ENCODE results near the gene ADAM10. TPM values are rescaled to one million over a fixed set of nuclear protein-coding genes. Genes with fewer than 3 reads are reported as not detected.

The ADAM10 gene
- total and polyA plus RNA-seq, 2 experiments from 2014 or later: 110 to 163 TPM

DNA sequence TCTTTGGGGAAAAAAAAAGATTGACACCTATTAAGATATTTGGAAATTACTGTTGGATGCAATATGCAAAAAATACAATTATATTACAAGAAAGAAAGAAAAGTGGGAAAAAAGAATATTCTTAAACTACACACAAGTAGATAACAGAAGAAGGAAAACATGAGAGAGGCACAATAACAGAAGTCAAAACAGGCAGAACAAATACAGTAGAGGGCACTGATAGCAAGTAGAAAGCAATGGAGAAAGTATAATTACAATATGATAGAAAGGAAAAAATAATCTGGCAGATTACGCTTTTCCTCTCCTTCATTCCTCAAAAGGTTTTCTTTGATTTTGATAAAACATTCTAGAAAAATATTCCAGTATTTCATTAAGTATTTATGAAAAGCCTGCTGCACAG lies 72.1 kb downstream of the ADAM10 start:
- Histone ChIP-seq H3K27me3 (no peaks in the 10 kb centered on the region), H3K27ac (no peak overlapping the region), H3K4me1 (ENCODE audit: low read depth) (peaks cover 3% of the 10 kb centered on the region), H3K36me3 (peaks cover 4% of the 10 kb centered on the region), H3K9me3 (ENCODE audit: low read depth) (no peaks in the 10 kb centered on the region), H3K4me3 (no peak overlapping the region)
- no peak for DNase-seq (ENCODE audit: low read depth in 1 of 2, low spot score in 1 of 2)
- TF ChIP-seq, protein P1, sequence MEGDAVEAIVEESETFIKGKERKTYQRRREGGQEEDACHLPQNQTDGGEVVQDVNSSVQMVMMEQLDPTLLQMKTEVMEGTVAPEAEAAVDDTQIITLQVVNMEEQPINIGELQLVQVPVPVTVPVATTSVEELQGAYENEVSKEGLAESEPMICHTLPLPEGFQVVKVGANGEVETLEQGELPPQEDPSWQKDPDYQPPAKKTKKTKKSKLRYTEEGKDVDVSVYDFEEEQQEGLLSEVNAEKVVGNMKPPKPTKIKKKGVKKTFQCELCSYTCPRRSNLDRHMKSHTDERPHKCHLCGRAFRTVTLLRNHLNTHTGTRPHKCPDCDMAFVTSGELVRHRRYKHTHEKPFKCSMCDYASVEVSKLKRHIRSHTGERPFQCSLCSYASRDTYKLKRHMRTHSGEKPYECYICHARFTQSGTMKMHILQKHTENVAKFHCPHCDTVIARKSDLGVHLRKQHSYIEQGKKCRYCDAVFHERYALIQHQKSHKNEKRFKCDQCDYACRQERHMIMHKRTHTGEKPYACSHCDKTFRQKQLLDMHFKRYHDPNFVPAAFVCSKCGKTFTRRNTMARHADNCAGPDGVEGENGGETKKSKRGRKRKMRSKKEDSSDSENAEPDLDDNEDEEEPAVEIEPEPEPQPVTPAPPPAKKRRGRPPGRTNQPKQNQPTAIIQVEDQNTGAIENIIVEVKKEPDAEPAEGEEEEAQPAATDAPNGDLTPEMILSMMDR (IDR thresholded peaks at IDR 0.05; ENCODE audit: low read depth, low read length): no peak

DNA sequence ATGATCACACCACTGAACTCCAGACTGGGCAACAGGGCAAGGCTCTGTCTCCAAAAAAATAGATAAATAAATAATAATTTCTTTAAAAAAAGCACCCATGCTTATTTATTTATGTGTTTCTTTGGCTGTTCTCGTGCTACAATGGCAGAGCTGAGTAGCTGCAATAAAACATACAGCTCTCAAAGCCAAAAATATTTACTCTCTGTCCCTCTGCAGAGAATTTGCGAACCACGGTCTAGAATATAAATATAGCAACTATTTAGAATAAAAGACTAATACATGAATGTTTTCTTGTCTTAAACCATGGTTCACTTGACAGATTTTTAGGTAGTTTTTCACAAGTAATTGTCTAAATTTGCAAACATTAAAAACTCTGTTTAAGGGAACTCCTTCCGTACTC lies 72.7 kb downstream of the ADAM10 start:
- Histone ChIP-seq H3K4me1 (ENCODE audit: low read depth) (peaks cover 3% of the 10 kb centered on the region), H3K9me3 (ENCODE audit: low read depth) (no peaks in the 10 kb centered on the region), H3K27ac (no peak overlapping the region), H3K36me3 (peaks cover 4% of the 10 kb centered on the region), H3K27me3 (no peaks in the 10 kb centered on the region), H3K4me3 (no peak overlapping the region)
- no peak for DNase-seq (ENCODE audit: low read depth in 1 of 2, low spot score in 1 of 2)
- TF ChIP-seq, protein P1 (IDR thresholded peaks at IDR 0.05; ENCODE audit: low read depth, low read length): no peak

DNA sequence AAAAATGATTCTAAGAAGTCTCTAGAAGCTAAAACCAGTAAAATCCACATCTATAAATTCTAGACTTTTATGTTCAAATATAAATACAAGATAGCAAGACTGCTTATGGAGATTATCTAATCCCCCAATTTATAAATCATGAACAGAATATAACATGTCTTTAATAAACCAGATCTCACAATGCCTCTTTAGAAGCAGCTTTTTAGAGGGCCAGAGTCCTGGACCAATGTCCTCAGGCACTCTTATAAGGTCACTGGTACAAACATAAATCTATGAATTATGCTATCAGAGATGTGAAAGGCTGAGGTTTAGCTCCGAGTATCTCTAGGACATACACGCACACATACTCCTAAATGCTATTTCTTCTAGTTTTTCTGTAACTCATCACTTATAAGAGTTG lies 78.3 kb downstream of the ADAM10 start:
- Histone ChIP-seq H3K4me1 (ENCODE audit: low read depth) (peaks cover 22% of the 10 kb centered on the region), H3K36me3 (peaks cover 4% of the 10 kb centered on the region), H3K4me3 (no peak overlapping the region), H3K9me3 (ENCODE audit: low read depth) (no peaks in the 10 kb centered on the region), H3K27me3 (no peaks in the 10 kb centered on the region), H3K27ac (no peak overlapping the region)
- DNase-seq (ENCODE audit: low read depth in 1 of 2, low spot score in 1 of 2): no peak
- TF ChIP-seq, protein P1 (IDR thresholded peaks at IDR 0.05; ENCODE audit: low read depth, low read length): no peak

DNA sequence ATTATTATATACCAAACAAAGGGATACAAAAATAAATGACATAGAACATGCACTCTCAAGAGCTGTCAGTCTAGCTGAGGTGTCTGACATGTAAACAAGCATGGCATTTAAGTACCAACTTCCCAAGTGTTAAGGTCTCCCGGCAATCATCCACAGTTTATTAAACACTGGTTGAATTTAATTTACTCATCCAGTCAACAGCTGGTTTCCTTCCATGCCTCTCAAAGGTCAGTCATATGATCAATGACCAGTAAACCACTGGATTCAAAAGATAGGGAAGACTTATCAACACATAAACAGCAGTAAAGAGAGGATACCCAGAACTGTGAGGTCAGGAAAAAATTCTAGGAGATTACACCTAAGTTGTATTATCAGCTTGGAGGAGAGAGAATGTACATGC lies 80.4 kb downstream of the ADAM10 start:
- TF ChIP-seq, protein P1 (IDR thresholded peaks at IDR 0.05; ENCODE audit: low read depth, low read length): no peak
- no peaks in the 10 kb centered on the region for H3K9me3 ChIP-seq (ENCODE audit: low read depth)
- peaks cover 8% of the 10 kb centered on the region for H3K36me3 ChIP-seq
- DNase-seq (ENCODE audit: low read depth in 1 of 2, low spot score in 1 of 2): peak; percentile 10 to 16
- peaks cover 22% of the 10 kb centered on the region for H3K4me1 ChIP-seq (ENCODE audit: low read depth)
- no peak overlapping the region for H3K4me3 ChIP-seq
- peak overlapping the region; percentile 77 for H3K27ac ChIP-seq
- no peaks in the 10 kb centered on the region for H3K27me3 ChIP-seq

DNA sequence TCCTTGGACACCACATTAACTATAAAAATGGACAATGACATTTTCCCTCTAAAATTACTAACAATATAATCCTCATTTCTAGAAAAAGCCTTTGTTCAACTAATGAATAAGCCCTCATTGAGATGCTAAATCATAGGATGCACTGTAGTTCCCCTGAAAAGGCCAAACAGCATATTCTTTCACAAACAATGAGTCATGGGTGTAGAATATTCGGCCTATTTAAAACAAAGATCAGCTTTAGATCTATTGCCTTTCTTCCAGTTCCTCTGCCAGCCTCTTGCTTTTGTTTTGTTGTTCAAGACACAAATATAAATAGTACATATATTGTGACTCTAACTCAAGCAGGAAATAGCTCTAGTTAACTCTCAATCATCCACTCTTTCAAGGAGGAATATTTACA lies 82.5 kb downstream of the ADAM10 start:
- TF ChIP-seq, protein P1 (IDR thresholded peaks at IDR 0.05; ENCODE audit: low read depth, low read length): no peak
- Histone ChIP-seq H3K4me3 (no peak overlapping the region), H3K27ac (no peak overlapping the region), H3K27me3 (no peaks in the 10 kb centered on the region), H3K36me3 (peaks cover 8% of the 10 kb centered on the region), H3K4me1 (ENCODE audit: low read depth) (peaks cover 22% of the 10 kb centered on the region), H3K9me3 (ENCODE audit: low read depth) (no peaks in the 10 kb centered on the region)
- DNase-seq (ENCODE audit: low read depth in 1 of 2, low spot score in 1 of 2): peak in 1 of 2 donors; percentile 25

DNA sequence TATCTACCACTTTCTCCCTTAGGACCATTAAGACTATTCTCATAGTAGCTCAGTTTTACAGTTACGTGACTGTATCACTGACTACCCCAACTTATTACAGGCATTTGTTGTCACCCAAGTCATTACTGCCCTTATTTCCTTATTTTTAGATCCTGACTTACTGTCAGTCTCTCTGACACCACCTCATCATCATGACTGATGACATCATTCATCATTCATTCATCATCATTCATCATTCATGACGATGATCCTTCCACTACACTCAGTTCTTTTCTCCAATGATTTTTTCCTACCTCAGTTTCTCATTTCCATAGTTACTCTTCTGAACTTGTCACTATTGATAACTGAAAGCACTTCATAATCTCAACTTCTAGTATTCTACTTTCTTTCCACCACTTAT lies 83.8 kb downstream of the ADAM10 start:
- peaks cover 8% of the 10 kb centered on the region for H3K36me3 ChIP-seq
- no peak overlapping the region for H3K4me3 ChIP-seq

More for the DNA sequence above, 83.8 kb downstream of the ADAM10 start:
- Histone ChIP-seq H3K27me3 (no peaks in the 10 kb centered on the region), H3K9me3 (ENCODE audit: low read depth) (no peaks in the 10 kb centered on the region), H3K27ac (no peak overlapping the region), H3K4me1 (ENCODE audit: low read depth) (peaks cover 22% of the 10 kb centered on the region)
- no peak for DNase-seq (ENCODE audit: low read depth in 1 of 2, low spot score in 1 of 2)
- TF ChIP-seq, protein P1 (IDR thresholded peaks at IDR 0.05; ENCODE audit: low read depth, low read length): no peak

Measured in cardiac muscle cell (in vitro differentiated cells and primary cell).